GM12878 (cell line): ENCODE measurements around the gene CCNB1IP1. TPM values are rescaled to one million over a fixed set of nuclear protein-coding genes. Genes with fewer than 3 reads are reported as not detected.
A peak's percentile ranks its signal among the peaks of the same experiment; 100 is the strongest.

ENCODE experiments used
- ATAC-seq: fragments of 200-7000 bp; cut with Tn5 transposase; 3 replicates; pipeline ENCODE4 v1.9.1; 2020; ENCODE audit warnings: mild to moderate bottlenecking, moderate library complexity
- BruUV-seq: library from RNA; stranded (reverse); fragments of 400-500 nt; replicated peaks from 2 replicates; lab custom pipeline; 2021; lab: Mats Ljungman, UMichigan
- CTCF ChIA-PET: fragments of 300-600 bp; sonication (Branson Sonifier 250); formaldehyde crosslinking; extraction: SDS; loops from one replicate; lab custom pipeline; 2021; ENCODE audit warnings: inconsistent platforms; lab: Yijun Ruan, JAX
- POLR2A ChIA-PET: fragments of 350-600 bp; formaldehyde crosslinking; extraction: SDS; loops from one replicate; lab custom pipeline; 2021; ENCODE audit warnings: inconsistent platforms; lab: Charles Lee
- RAD21 ChIA-PET: fragments of 300-600 bp; sonication (Branson Sonifier 250); formaldehyde crosslinking; loops from one replicate; lab custom pipeline; 2023; ENCODE audit warnings: antibody characterized with exemption; ENCODE audit not compliant: unreplicated experiment; lab: Charles Lee
- SMC1A ChIA-PET: fragments of 300-600 bp; sonication (Branson Sonifier 250); formaldehyde crosslinking; loops from one replicate; lab custom pipeline; 2023; ENCODE audit not compliant: unreplicated experiment, uncharacterized antibody; lab: Charles Lee
- DNase-seq: peaks from one replicate; pipeline ENCODE4 v3.0.0-alpha.2; 2011; ENCODE audit warnings: low read depth, low spot score
- FAIRE-seq: peaks from 3 replicates; lab custom pipeline; 2011; peaks lifted over from hg19 to GRCh38; lab: Jason Lieb, UNC
- H2AFZ ChIP-seq: 2 replicates; pipeline ENCODE4 v1.6.0; 2011; ENCODE audit warnings: low read depth, low read length, control low read depth; ENCODE audit not compliant: control insufficient read depth
- H3K27ac ChIP-seq: 2 replicates; pipeline ENCODE4 v1.5.1; 2011; ENCODE audit warnings: control low read depth; ENCODE audit not compliant: control insufficient read depth, insufficient read depth
- H3K27me3 ChIP-seq, 2 experiments: replicated peaks in 1 of 2; 2 replicates each; pipeline versions ENCODE4 v1.6.0 to v1.6.1; 2011; ENCODE audit warnings: low read length in 1 of 2; ENCODE audit not compliant: control insufficient read depth in 2 of 2, insufficient read depth in 2 of 2
- H3K36me3 ChIP-seq, 2 experiments: 2 replicates each; pipeline ENCODE4 v1.5.1; 2011; ENCODE audit warnings: low read length in 1 of 2; ENCODE audit not compliant: control insufficient read depth in 2 of 2, insufficient read depth in 2 of 2
- H3K4me1 ChIP-seq: 2 replicates; pipeline ENCODE4 v1.6.1; 2011; ENCODE audit warnings: mild to moderate bottlenecking, low read length, moderate library complexity, mixed read lengths; ENCODE audit not compliant: control insufficient read depth, insufficient read depth
- H3K4me2 ChIP-seq: 2 replicates; pipeline ENCODE4 v1.6.0; 2011; ENCODE audit warnings: control low read depth; ENCODE audit not compliant: control insufficient read depth, insufficient read depth
- H3K4me3 ChIP-seq: fragments of 200-600 bp; sonication (generic); 2 replicates; pipeline ENCODE4 v1.5.1; 2016
- H3K79me2 ChIP-seq: 2 replicates; pipeline ENCODE4 v1.6.0; 2011; ENCODE audit warnings: low read length; ENCODE audit not compliant: control insufficient read depth, insufficient read depth
- H3K9ac ChIP-seq: 2 replicates; pipeline ENCODE4 v1.8.0; 2011; ENCODE audit warnings: low read length, control low read depth, mixed read lengths; ENCODE audit not compliant: control insufficient read depth, insufficient read depth
- H3K9me3 ChIP-seq: replicated peaks from 3 replicates; pipeline ENCODE4 v1.5.1; 2011; ENCODE audit warnings: mild to moderate bottlenecking, low read length; ENCODE audit not compliant: control insufficient read depth, insufficient read depth
- H4K20me1 ChIP-seq: 2 replicates; pipeline ENCODE4 v1.6.0; 2011; ENCODE audit not compliant: control insufficient read depth, insufficient read depth
- CEBPZ ChIP-seq: fragments of 150-350 bp; IDR thresholded peaks from 2 replicates; pipeline ENCODE4 v1.6.1; 2016; ENCODE audit warnings: low read depth, low read length
- CTCF ChIP-seq, 3 experiments: IDR thresholded peaks in 2 of 3; conservative IDR thresholded peaks in 1 of 3; 2 replicates each; pipeline ENCODE4 v1.5.1; 2011; ENCODE audit warnings: low read depth in 3 of 3, low read length in 3 of 3, mild to moderate bottlenecking in 3 of 3, control low read depth in 2 of 3, moderate library complexity in 2 of 3, inconsistent platforms in 1 of 3, mixed read lengths in 1 of 3; ENCODE audit not compliant: control insufficient read depth in 2 of 3, insufficient read depth in 1 of 3; ENCODE audit errors: extremely low read depth in 1 of 3
- EED ChIP-seq: sonication (generic); IDR thresholded peaks from 2 replicates; pipeline ENCODE4 v1.6.1; 2016; ENCODE audit warnings: antibody characterized with exemption, low read depth
- MAX ChIP-seq: IDR thresholded peaks from 2 replicates; pipeline ENCODE4 v1.6.1; 2012; ENCODE audit warnings: low read depth, low read length, improper control_type of control experiment
- NFYA ChIP-seq: IDR thresholded peaks from 2 replicates; pipeline ENCODE4 v1.6.1; 2011; ENCODE audit warnings: low read depth, mild to moderate bottlenecking, low read length, improper control_type of control experiment, borderline replicate concordance
- NKRF ChIP-seq: fragments of 450-650 bp; conservative IDR thresholded peaks from 2 replicates; pipeline ENCODE4 v1.6.1; 2017; ENCODE audit warnings: mild to moderate bottlenecking, moderate library complexity
- PKNOX1 ChIP-seq: fragments of 450-650 bp; IDR thresholded peaks from 2 replicates; pipeline ENCODE4 v1.6.1; 2016; ENCODE audit warnings: mild to moderate bottlenecking
- RAD51 ChIP-seq: fragments of 450-650 bp; IDR thresholded peaks from 2 replicates; pipeline ENCODE4 v1.6.1; 2016; ENCODE audit warnings: moderate library complexity, mild to moderate bottlenecking, inconsistent platforms
- RUNX3 ChIP-seq: IDR thresholded peaks from 2 replicates; pipeline ENCODE4 v1.6.1; 2012; ENCODE audit warnings: low read length, inconsistent platforms
- SMAD1 ChIP-seq: fragments of 450-650 bp; IDR thresholded peaks from 2 replicates; pipeline ENCODE4 v1.6.1; 2018; ENCODE audit warnings: mild to moderate bottlenecking, low read depth; ENCODE audit not compliant: partially characterized antibody
- TAF1 ChIP-seq: IDR thresholded peaks from 2 replicates; pipeline ENCODE4 v1.6.1; 2011; ENCODE audit warnings: mild to moderate bottlenecking, low read depth, low read length, borderline replicate concordance
- TCF3 ChIP-seq: IDR thresholded peaks from 2 replicates; pipeline ENCODE4 v1.6.1; 2012; ENCODE audit warnings: low read depth, mild to moderate bottlenecking, low read length, borderline replicate concordance; ENCODE audit not compliant: insufficient read depth
- WGBS: methylation state at CpG from one replicate; pipeline ENCODE4 v1.1.6; 2016; ENCODE audit warnings: low lambda C conversion rate; ENCODE audit not compliant: insufficient replicate concordance, insufficient coverage; ENCODE audit errors: missing lambda C conversion rate; 5-methylcytosine and 5-hydroxymethylcytosine counted together
- in situ Hi-C: fragments of 300-500 bp; cut with MboI; formaldehyde crosslinking; loops from 9 replicates; pipeline ENCODE4 v1.14.3; 2018; ENCODE audit warnings: mixed read lengths
- intact Hi-C: fragments of 100-400 bp; cut with micrococcal nuclease; formaldehyde crosslinking; loops from one replicate; pipeline ENCODE4 v1.14.2; 2022; ENCODE audit not compliant: unreplicated experiment
- polyA plus RNA-seq, 11 experiments: library from polyadenylated mRNA; depleted of rRNA in 4 of 11; unstranded in 6 of 11; stranded (reverse) in 5 of 11; fragments of >200 nt; fragmentation: Nextera tagmentation in 4 of 11; fragmentation: Illumina TruSeq in 1 of 11; extraction: Ambion mirVana in 4 of 11; extraction: Trizol in 1 of 11; gene quantifications; 1 replicate in 1 of 11; 2 replicates in 10 of 11; pipeline versions ENCODE4 v1.2.1 to v1.2.3, GENCODE V29; 2011 to 2016; ENCODE audit warnings: inconsistent platforms in 2 of 11, missing spikeins in 2 of 11, low read depth in 1 of 11
- total RNA-seq, 4 experiments: library from RNA; depleted of rRNA in 3 of 4; stranded (reverse); fragments of >200 nt in 3 of 4; fragmentation: Illumina TruSeq in 1 of 4; extraction: Trizol in 1 of 4; gene quantifications; 2 replicates each; pipeline versions ENCODE4 v1.2.1 to v1.2.3, GENCODE V29; 2013 to 2021

CCNB1IP1 gene
- total and polyA plus RNA-seq, 10 of the 15 experiments (the other 5 are each of a cell fraction or from before 2014, with no cell fraction given), result 20.4 to 165 (median 86.5) TPM

GRCh38 chr14:20343092-20343861, 10.2 kb upstream of the CCNB1IP1 start, which contains the start of gene PARP2:
TSS of gene PARP2 (plus strand) at chr14:20343635. CDS start at chr14:20343642, 7 bp downstream.
- H3K36me3 ChIP-seq, result peaks cover 0 to 10% of the 10 kb centered on the region in 2 experiments; a peak in 1 of 4 replicates
- 2% methylated on average over 50 of the region's 50 CpGs for WGBS
- in situ Hi-C loops (no loop called here), intact Hi-C loops (loop anchor here (1.0 to 5.0 kb wide), 7 partner anchors 69 to 759 kb away; partner anchors contain the start of genes APEX1, PIP4P1, TEP1 and TMEM253)
- no peaks in the 10 kb centered on the region for H3K4me1 ChIP-seq
- peaks cover 10% of the 10 kb centered on the region for H3K79me2 ChIP-seq
- peak; percentile 96 for ATAC-seq
- H3K4me3 ChIP-seq, result peak within 1 kb of the TSS; percentile 81
- H3K9me3 ChIP-seq, result no peaks in the 10 kb centered on the region
- DNase-seq, result peak; percentile 99
- H3K9ac ChIP-seq, result peak within 1 kb of the TSS; percentile 94
- H3K4me2 ChIP-seq, result peak within 1 kb of the TSS; percentile 95
- no peaks in the 10 kb centered on the region for H3K27me3 ChIP-seq
- H4K20me1 ChIP-seq, result no peaks in the 10 kb centered on the region
- H2AFZ ChIP-seq, result peak within 1 kb of the TSS; percentile 88
- FAIRE-seq, result peak; percentile 93
- ChIA-PET POLR2A (interaction anchor here (0.6 to 4.7 kb wide), 15 partner anchors 9 to 339 kb away, joined by 3 to 96 read pairs (median 4); partner anchors contain the start of genes APEX1, CCNB1IP1, OSGEP and PIP4P1), CTCF (interaction anchor here (0.6 to 5.1 kb wide), 16 partner anchors 9 to 340 kb away, joined by 3 to 62 read pairs (median 4); partner anchors contain the start of genes CCNB1IP1, PIP4P1 and TEP1), SMC1A (interaction anchor here (1.0 to 6.3 kb wide), 13 partner anchors 11 to 338 kb away, joined by 3 to 65 read pairs (median 8); partner anchors contain the start of genes APEX1, CCNB1IP1 and PIP4P1), RAD21 (interaction anchor here (0.5 to 4.1 kb wide), 25 partner anchors 9 to 342 kb away, joined by 3 to 55 read pairs (median 3); partner anchors contain the start of genes APEX1, CCNB1IP1, OSGEP and PIP4P1)
- H3K27ac ChIP-seq, result peak within 1 kb of the TSS; percentile 89
- TSS peak; percentile 99 for BruUV-seq
- TF ChIP-seq RAD51 (no peak), RUNX3 (peak; percentile 59; the same call in 1 of the 2 replicates), NFYA (no peak), CTCF (IDR thresholded peaks at IDR 0.05 in 2 of 3, conservative IDR thresholded peaks at IDR 0.05 in 1 of 3; ENCODE audit: control insufficient read depth in 2 of 3, extremely low read depth in 1 of 3, insufficient read depth in 1 of 3, low read depth in 3 of 3, low read length in 3 of 3) (no peak), EED (peak; percentile 99), MAX (0 out of 2 replicates have a peak, but pooled peaks have one; percentile 13), SMAD1 (peak; percentile 85), CEBPZ (no peak), PKNOX1 (peak; percentile 96), TAF1 (peak; percentile 67; the same call in 1 of the 2 replicates), NKRF (peak; percentile 43; the same call in 1 of the 2 replicates), TCF3 (peak; percentile 94)
